ENCODE measurements around the gene TAF11L7.
"Not testable (repeated sequence)": the region's sequence is repeated elsewhere in the genome, so short reads cannot be mapped to it uniquely, and the experiment has no call there.

The TAF11L7 gene

GRCh38 chr5:17585658-17586057 is at the start of gene TAF11L7:
Gene TAF11L7, minus strand, starts transcription at chr5:17585758.
- not testable (repeated sequence) for DNase-seq

- no peak for DNase-seq
These were observed 48.6 kb upstream of the TAF11L7 start, which contains the start of gene TAF11L14 for GRCh38 chr5:17634160-17634559. Gene TAF11L14, plus strand, starts transcription at chr5:17634460.

- not testable (repeated sequence) for DNase-seq
These were observed 46.2 kb upstream of the TAF11L7 start, which contains the start of gene TAF11L13 for GRCh38 chr5:17631788-17632187. Gene TAF11L13, plus strand, starts transcription at chr5:17632088.

- DNase-seq = no peak
These were observed 40.1 kb upstream of the TAF11L7 start for GRCh38 chr5:17625686-17626085.

GRCh38 chr5:17620627-17621026 is 35.1 kb upstream of the TAF11L7 start:
- DNase-seq = no peak

GRCh38 chr5:17619354-17619753 is 33.8 kb upstream of the TAF11L7 start:
- DNase-seq = no peak

GRCh38 chr5:17614872-17615605 is 29.5 kb upstream of the TAF11L7 start:
- no peak for DNase-seq

GRCh38 chr5:17610092-17610491 is 24.5 kb upstream of the TAF11L7 start, which contains the start of gene TAF11L12:
Gene TAF11L12, plus strand, starts transcription at chr5:17610392.
- DNase-seq = not testable (repeated sequence)

GRCh38 chr5:17607461-17607860 is 21.9 kb upstream of the TAF11L7 start:
- not testable (repeated sequence) for DNase-seq

- DNase-seq = no peak
These were observed 19.4 kb upstream of the TAF11L7 start for GRCh38 chr5:17604951-17605350.

GRCh38 chr5:17603880-17604279 is 18.3 kb upstream of the TAF11L7 start, which contains the start of gene TAF11L11:
Gene TAF11L11, plus strand, starts transcription at chr5:17604183.
- DNase-seq = not testable (repeated sequence)

GRCh38 chr5:17597728-17598127 is 12.2 kb upstream of the TAF11L7 start, which contains the start of gene TAF11L10:
Gene TAF11L10, minus strand, starts transcription at chr5:17597828.
- not testable (repeated sequence) for DNase-seq

GRCh38 chr5:17594255-17594654 is 8.7 kb upstream of the TAF11L7 start, which contains the start of gene TAF11L9:
Gene TAF11L9, minus strand, starts transcription at chr5:17594394.
- DNase-seq = not testable (repeated sequence)

GRCh38 chr5:17590860-17591259 is 5.3 kb upstream of the TAF11L7 start, which contains the start of gene TAF11L8:
Gene TAF11L8, minus strand, starts transcription at chr5:17590960.
- DNase-seq = not testable (repeated sequence)

All from DMS153 (cell line).